Measurements from ENCODE around the gene CEP250.

DNA sequence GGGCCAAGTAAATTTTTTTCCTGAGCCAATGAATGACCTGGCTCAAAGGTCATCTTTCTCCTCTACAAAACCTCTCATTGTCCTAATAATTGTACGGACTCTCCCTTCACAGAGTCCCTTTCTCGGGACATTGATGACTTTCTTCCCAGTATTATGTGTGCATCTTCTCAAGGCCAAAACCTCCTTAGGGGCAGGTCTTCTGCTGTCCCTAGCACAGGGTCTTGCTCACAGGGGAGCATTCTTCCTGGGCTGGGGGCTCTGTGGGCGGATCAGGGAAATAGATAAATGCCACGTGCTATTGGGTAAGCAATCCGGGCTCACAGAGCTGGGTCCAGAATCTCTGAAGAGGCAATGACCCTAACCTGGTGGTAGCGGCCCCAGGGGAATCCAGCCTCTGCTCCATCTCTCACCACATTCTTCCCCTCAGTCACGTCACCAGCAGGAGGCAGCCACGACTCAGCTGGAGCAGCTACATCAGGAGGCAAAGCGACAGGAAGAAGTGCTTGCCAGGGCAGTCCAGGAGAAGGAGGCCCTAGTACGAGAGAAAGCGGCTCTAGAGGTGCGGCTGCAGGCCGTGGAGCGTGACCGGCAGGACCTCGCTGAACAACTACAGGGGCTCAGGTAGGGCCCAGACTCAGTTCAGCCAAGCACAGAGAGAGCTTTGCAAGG is 23.5 kb downstream of the CEP250 start:
- TF ChIP-seq EZH2 (IDR thresholded peaks at IDR 0.05; ENCODE audit: insufficient read depth, poor library complexity, severe bottlenecking) (no peak), EZH2phosphoT487 (IDR thresholded peaks at IDR 0.05; ENCODE audit: insufficient read depth, low read depth) (no peak)

All from GM23248 (cell line).